Hepatocyte (in vitro differentiated cells): Measurements from ENCODE around the gene TEX38.

ENCODE experiments used
- EZH2 ChIP-seq: fragments of 200-600 bp; sonication (generic); IDR thresholded peaks from 2 replicates; pipeline ENCODE4 v1.6.1; 2016; ENCODE audit warnings: antibody characterized with exemption, mild to moderate bottlenecking, borderline replicate concordance
- TF ChIP-seq, protein P1 (sequence below): fragments of 200-600 bp; sonication (generic); IDR thresholded peaks from 2 replicates; pipeline ENCODE4 v1.5.1; 2016; ENCODE audit warnings: antibody characterized with exemption, mild to moderate bottlenecking; ENCODE audit not compliant: poor library complexity

DNA sequence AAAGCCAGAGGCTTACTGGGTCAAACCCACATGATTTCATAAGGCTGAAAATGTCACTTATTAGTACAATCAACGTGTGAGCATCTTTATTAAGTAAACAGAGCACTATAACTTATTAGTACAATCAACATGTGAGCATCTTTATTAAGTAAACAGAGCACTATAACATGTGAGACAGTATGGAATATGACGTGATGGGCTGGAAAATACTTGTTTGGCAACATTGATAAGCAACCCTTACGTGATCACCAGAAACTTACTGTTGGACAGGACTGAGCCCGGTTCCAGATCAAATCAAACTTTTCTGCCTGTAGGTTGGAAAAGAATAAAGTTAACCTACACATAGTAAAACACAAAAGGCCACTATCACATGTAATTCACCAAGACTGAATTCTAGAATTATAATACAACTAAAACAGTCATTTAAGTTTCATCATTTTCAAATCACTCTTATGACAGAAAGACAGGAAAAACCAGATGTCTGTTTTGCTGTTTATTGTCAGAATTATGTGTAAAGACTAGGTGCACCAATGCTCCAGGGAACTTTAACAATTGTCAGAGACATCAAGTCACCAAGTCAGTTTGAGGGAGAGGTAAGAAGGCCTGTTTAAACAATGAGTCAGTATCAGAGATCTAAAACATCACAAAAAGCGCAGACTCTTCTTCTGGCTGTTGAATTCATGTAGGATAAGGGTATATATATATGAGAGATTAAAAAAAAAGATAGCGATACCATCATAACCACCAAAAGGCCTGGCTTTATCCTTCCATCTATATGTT is 19.1 kb upstream of the TEX38 start:
- TF ChIP-seq, protein P1, sequence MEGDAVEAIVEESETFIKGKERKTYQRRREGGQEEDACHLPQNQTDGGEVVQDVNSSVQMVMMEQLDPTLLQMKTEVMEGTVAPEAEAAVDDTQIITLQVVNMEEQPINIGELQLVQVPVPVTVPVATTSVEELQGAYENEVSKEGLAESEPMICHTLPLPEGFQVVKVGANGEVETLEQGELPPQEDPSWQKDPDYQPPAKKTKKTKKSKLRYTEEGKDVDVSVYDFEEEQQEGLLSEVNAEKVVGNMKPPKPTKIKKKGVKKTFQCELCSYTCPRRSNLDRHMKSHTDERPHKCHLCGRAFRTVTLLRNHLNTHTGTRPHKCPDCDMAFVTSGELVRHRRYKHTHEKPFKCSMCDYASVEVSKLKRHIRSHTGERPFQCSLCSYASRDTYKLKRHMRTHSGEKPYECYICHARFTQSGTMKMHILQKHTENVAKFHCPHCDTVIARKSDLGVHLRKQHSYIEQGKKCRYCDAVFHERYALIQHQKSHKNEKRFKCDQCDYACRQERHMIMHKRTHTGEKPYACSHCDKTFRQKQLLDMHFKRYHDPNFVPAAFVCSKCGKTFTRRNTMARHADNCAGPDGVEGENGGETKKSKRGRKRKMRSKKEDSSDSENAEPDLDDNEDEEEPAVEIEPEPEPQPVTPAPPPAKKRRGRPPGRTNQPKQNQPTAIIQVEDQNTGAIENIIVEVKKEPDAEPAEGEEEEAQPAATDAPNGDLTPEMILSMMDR = no peak
- no peak for TF ChIP-seq EZH2
